ENCODE data around the gene PCBP2.
"Not testable (repeated sequence)": the region's sequence is repeated elsewhere in the genome, so short reads cannot be mapped to it uniquely, and the experiment has no call there.

PCBP2 gene

GRCh38 chr12:53441040-53441833, 10.7 kb upstream of the PCBP2 start, which contains the start of gene PRR13:
TSS of gene PRR13 (plus strand) at chr12:53441734. CDS start at chr12:53442715, 981 bp downstream.
- peak; percentile 99 for DNase-seq

GRCh38 chr12:53443955-53444354, 7.9 kb upstream of the PCBP2 start:
- no peak for DNase-seq

DNA sequence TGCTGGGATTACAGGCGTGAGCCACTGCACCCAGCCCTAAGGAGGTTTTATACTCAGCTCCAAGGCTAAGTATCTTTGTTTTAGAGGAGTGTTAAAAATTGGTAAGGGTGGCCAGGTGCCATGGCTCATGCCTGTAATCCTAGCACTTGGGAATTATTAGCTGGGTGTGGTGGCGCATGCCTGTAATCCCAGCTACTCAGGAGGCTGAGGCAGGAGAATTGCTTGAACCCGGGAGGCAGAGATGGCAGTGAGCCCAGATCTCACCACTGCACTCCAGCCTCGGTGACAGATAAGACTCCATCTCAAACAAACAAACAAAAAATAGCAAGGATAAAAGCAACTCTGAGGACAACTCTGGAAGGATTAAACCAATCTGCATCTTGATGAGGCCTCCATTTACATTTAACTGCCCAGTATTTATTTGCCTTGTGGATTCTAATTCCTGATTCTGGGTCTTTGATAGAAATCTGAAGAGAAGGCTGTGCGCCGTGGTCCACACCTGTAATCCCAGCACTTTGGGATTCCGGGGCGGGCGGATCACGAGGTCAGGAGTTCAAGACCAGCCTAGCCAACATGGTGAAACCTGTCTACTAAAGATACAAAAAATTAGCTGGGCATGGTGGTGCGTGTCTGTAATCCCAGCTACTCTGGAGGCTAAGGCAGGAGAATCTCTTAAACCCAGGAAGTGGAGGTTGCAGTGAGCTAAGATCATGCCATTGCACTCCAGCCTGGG, 7.1 kb upstream of the PCBP2 start:
- not testable (repeated sequence) for DNase-seq

DNA sequence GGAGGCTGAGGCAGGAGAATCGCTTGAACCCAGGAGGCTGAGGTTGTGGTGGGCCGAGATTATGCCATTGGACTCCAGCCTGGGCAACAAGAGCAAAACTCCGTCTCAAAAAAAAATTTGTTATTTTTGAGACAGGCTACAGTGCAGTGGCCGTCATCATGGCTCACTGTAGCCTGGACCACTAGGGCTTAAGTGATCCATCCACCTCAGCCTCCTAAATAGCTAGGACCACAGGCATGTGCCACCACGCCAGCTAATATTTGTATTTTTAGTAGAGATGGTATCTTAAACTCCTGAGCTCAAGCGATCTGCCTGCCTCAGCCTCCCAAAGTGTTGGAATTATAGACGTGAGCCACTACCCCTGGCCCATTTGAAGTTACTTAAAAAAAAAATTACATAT, 966 bp upstream of the PCBP2 start:
- DNase-seq: no peak

- DNase-seq: peak; percentile 94
Observed at GRCh38 chr12:53452159-53453077, 516 bp downstream of the PCBP2 start.

DNA sequence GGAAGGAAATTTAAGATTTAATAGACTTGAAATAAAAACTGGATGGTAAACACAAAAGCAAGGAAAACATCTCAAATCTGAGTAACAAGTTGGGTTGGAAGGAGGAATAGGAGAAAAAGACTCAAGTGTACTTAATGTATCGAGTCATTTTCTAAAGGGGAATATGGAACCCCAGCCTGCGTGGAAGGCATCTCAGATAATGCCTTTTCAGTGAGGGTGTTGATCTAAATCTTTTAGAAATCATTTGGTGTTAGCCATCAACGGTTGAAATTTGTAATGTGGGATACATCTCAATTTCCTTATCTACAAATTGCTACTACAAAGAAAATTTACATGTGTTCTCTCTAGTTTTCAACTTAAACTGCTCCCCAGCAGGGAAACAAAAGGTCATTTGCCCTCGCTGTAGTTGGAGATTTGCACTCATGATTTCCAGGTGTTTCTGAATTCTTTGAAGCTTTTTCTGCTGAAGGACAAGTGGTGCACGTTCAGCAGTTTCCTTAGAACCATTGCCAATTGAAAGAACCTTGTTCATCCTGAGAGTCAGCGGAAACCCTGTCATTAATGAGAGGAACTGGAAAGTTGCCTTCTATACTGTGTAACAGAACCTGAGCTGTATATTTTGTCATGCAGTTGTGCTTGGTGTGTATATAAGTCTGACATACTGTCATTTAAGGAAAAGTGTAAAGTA, 2.2 kb downstream of the PCBP2 start:
- no peak for DNase-seq

GRCh38 chr12:53454707-53455106, 2.8 kb downstream of the PCBP2 start:
- no peak for DNase-seq

DNA sequence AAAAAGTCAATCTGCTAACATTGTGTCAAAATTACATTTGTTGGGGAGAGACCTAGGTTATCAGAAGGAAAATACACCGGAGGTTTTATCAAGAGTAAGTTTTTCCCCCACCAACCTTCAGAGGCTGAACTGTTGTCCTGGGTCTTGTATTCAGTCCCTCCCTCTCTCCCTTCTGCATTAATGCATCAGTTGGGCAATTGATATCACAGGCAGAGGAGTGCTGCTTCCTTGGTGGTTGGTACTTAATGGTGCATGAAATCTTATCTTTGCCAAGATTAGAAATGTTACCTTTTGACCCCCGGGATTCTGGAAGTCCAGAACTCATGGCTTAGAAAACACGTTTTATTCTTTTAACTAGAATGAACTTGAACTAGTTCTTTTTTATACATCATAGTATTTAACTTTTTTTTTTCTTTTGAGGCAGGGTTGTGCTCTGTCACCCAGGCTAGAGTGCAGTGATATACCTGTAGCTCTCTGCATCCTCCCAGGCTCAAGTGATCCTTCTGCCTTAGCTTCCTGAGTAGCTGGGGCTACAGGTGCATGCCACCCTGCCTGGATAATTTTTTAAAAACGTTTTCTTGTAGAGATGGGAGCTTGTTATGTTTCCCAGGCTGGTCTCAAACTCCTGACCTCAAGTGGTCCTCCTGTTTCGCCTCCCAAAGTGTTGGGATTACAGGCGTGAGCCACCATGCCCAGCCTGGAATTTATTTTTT, 4.9 kb downstream of the PCBP2 start:
- no peak for DNase-seq

DNA sequence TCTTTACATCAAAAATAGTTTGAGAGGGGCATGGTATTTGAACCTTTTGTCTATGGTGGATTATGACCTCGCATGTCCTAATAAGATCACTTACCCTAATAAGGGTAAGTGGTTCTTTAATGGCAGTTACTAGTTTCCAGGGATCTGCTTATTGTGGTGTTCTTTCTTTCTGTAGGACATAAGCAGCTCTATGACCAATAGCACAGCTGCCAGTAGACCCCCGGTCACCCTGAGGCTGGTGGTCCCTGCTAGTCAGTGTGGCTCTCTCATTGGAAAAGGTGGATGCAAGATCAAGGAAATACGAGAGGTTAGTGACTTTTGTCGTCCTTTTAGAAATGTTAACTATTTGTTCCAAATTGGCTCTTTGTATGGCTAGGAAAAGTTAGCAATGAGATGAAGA, 7.2 kb downstream of the PCBP2 start:
- DNase-seq: no peak

DNA sequence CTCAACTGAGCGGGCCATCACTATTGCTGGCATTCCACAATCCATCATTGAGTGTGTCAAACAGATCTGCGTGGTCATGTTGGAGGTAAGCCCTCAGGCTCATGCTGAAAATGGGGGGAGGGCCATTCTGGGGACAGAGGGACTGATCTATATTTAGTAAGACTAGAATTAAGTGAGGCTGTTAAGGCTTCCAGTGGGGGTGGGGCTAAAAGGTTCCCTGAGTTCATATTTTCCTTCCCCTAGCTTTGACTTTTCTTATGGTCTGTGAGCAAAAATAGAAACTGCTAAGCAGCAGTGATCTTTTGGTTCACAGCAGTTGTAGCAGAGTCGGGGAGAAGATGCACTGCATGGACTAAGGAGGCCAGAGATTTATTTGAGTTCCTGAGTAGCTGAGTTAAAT, 9.2 kb downstream of the PCBP2 start:
- no peak for DNase-seq

DNA sequence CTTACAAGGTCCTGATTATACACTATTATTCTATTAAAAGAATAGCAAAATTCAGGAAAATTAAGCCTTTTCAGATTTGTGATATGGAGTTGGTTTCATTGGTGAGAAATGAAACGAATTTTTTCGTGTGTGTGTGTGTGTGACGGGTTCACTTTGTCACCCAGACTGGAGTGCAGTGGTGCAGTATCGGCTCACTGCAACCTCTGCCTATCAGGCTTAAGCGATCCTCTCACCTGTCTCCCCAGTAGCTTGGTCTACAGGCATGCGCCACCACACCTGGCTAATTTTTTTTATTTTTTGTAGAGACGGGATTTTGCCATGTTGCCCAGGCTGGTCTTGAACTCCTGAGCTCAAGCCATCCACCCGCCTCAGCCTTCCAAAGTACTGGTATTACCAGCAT, 9.7 kb downstream of the PCBP2 start:
- DNase-seq: no peak

GRCh38 chr12:53462935-53463334, 11.0 kb downstream of the PCBP2 start:
- DNase-seq: no peak

DNA sequence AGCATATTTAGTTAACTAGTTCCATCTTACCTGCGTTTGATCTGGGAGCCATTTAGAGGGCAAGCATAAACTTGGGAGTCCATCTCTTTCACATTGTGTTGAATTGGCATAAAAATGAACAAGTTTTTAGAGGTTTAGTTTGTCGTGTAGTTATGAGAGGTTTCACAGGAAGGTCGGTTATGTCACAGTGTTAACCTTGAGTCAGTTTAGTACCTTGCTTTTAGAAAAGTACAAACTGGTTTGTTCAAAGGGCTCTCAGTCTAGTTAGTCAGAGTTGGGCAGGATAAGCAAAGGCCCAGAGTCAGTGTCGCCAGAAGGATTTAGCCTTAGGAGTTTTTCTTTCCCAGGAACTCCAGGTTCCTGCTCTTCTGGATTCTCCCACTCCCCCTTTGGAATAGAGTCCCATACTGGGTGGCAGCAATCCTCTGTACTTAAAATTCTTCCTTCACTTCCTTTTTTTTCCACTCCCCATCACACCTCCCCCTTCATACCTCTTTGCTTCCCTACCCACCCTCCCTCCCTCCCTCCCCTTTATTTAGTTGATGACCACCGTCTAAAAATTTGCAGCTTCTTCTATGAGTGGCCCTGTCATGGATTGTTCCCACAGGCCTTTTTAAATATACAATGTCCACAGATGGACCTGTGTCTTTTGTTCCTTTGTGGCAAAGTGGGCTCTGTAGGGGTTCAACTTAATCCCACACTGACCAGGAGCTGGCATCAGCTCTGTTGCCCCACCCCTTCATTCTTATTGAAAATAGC, 12.1 kb downstream of the PCBP2 start:
- DNase-seq: no peak

DNA sequence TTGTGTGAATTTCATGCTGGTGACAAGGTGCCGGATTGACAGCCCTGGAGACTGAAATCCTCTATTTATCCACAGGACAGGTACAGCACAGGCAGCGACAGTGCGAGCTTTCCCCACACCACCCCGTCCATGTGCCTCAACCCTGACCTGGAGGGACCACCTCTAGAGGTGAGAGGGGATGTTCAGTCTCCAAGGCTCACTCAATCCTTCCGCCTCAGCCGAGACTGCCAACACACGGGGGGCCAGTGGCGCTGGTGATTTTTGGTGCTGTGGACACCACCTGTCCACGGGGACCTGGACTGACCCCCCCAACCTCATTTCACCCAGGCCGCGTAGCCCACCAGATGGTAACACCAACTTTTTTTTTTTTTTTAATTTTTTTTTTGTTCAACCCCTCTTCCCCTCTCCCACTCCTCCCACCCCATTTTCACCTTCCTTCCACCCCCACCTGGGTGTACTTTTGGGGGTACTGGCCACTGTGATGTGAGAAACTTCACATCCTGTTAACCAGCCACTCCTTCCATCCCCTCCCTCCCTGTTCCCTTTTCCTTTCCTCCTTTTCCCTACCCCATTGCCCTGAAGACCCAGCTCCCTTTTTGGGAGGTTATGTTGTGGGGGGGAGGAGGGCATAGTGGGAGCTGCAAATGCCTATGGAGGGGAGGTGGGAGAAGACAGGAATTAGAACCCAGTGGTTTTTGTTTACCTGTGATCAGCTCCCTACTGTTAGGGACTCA, 12.9 kb downstream of the PCBP2 start:
- no peak for DNase-seq

GRCh38 chr12:53465679-53466078, 13.8 kb downstream of the PCBP2 start:
- no peak for DNase-seq

GRCh38 chr12:53466640-53467039, 14.7 kb downstream of the PCBP2 start:
- DNase-seq: no peak

GRCh38 chr12:53467082-53467481, 15.2 kb downstream of the PCBP2 start:
- DNase-seq: no peak

GRCh38 chr12:53467880-53468279, 16.0 kb downstream of the PCBP2 start:
- DNase-seq: no peak

DNA sequence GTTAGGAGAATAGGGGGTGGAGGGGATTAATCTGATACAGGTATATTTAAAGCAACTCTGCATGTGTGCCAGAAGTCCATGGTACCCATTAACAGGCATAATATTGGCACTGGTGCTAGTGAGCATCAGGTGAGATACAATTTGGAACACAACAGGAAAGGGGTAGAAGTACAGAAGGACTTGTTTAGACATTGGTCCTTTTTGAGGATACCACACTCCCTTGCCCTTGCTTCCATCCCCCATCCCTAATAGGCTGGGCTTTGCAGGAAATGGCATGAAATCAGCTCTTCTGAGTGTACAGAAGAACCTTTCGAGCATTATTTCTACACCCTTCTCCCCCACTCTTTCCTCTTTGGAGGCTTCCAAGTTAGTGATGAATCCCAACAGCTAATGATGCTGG, 16.4 kb downstream of the PCBP2 start:
- DNase-seq: no peak

DNA sequence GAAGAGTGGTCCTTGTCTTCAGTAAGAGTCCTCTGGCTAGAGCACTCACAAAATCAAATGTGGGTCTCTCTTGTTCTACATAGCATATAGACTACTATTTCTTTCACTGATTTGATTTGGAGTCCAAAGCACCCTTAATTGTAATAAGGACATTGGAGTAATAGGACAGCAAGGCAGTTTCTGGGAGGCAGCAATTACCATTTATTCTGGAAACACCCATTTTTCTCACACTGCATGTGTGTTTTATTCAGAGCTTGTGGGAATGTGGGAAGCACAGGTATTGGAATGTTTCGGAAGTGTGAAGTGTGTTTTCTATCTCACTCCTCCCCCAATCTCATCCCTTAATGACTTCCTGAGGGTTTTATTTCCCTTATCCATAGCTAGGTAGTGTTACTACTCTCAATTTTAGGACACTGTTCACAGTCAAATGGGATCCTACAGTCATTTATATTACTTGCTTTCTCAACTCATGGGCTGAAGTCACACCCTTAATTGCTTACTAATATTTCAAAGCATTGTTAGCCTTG, 20.2 kb downstream of the PCBP2 start:
- no peak for DNase-seq

Measured in left hindlimb (tissue), 1 donor.